Activated T-cell treated with anti-CD3 and anti-CD28 coated beads for 24 hours (primary cell): Measurements from ENCODE around the gene SLC35E2B.
"Not testable (repeated sequence)": the region's sequence is repeated elsewhere in the genome, so short reads cannot be mapped to it uniquely, and the experiment has no call there.

Experiments
- DNase-seq: peaks from one replicate; pipeline ENCODE4 v3.0.0-alpha.2; 2020; ENCODE audit warnings: low read depth

The SLC35E2B gene

GRCh38 chr1:1692714-1693647 lies at the start of gene SLC35E2B:
TSS of gene SLC35E2B (minus strand) at chr1:1692795. CDS start at chr1:1676699, 16,096 bp downstream.
- DNase-seq = peak; percentile 87

GRCh38 chr1:1741013-1741412 lies 48.4 kb upstream of the SLC35E2B start:
- not testable (repeated sequence) for DNase-seq

GRCh38 chr1:1738799-1739337 lies 46.3 kb upstream of the SLC35E2B start:
- not testable (repeated sequence) for DNase-seq

- not testable (repeated sequence) for DNase-seq
These were observed 45.3 kb upstream of the SLC35E2B start for GRCh38 chr1:1737675-1738590.

GRCh38 chr1:1732381-1732780 lies 39.8 kb upstream of the SLC35E2B start:
- no peak for DNase-seq

- no peak for DNase-seq
These were observed 38.3 kb upstream of the SLC35E2B start for GRCh38 chr1:1730870-1731269.

GRCh38 chr1:1730230-1730629 lies 37.6 kb upstream of the SLC35E2B start:
- not testable (repeated sequence) for DNase-seq

- not testable (repeated sequence) for DNase-seq
These were observed 36.7 kb upstream of the SLC35E2B start for GRCh38 chr1:1729116-1729816.

GRCh38 chr1:1728308-1729005 lies 35.9 kb upstream of the SLC35E2B start:
- DNase-seq = not testable (repeated sequence)

- not testable (repeated sequence) for DNase-seq
These were observed 34.6 kb upstream of the SLC35E2B start for GRCh38 chr1:1727131-1727651.

- not testable (repeated sequence) for DNase-seq
These were observed 33.5 kb upstream of the SLC35E2B start for GRCh38 chr1:1726088-1726487.

- DNase-seq = peak; percentile 99
These were observed 31.7 kb upstream of the SLC35E2B start, which contains the start of gene CDK11A for GRCh38 chr1:1724035-1724864. TSS of gene CDK11A (minus strand) at chr1:1724357. CDS start at chr1:1722818, 1,539 bp downstream.

GRCh38 chr1:1721201-1721600 lies 28.6 kb upstream of the SLC35E2B start:
- no peak for DNase-seq

GRCh38 chr1:1715109-1715883 lies 22.7 kb upstream of the SLC35E2B start:
- DNase-seq = not testable (repeated sequence)

GRCh38 chr1:1707897-1708296 lies 15.3 kb upstream of the SLC35E2B start:
- not testable (repeated sequence) for DNase-seq

- not testable (repeated sequence) for DNase-seq
These were observed 14.6 kb upstream of the SLC35E2B start for GRCh38 chr1:1707241-1707640.

- not testable (repeated sequence) for DNase-seq
These were observed 13.0 kb upstream of the SLC35E2B start for GRCh38 chr1:1705623-1706022.

GRCh38 chr1:1704284-1704957 lies 11.8 kb upstream of the SLC35E2B start:
- DNase-seq = not testable (repeated sequence)
